Tibial artery (tissue), 4 donors: ENCODE data around the gene OSER1.

ENCODE experiments used
- DNase-seq, 2 donors: peaks; one replicate each; pipeline ENCODE4 v3.0.0-alpha.2; 2019
- H3K27ac ChIP-seq, 2 donors: fragments of 200-600 bp; sonication (generic) in 1 of 2; 1 replicate in 1 of 2; 2 replicates in 1 of 2; pipeline ENCODE4 v1.5.1; 2018 to 2019; ENCODE audit warnings: mild to moderate bottlenecking in 1 of 2
- H3K27me3 ChIP-seq, 2 donors: fragments of 200-600 bp; sonication (generic) in 1 of 2; one replicate each; pipeline versions ENCODE4 v1.5.1 to v1.6.0; 2016 to 2019
- H3K36me3 ChIP-seq, 3 donors: fragments of 200-600 bp; sonication (generic) in 2 of 3; one replicate each; pipeline ENCODE4 v1.5.1; 2016 to 2019; ENCODE audit warnings: mild to moderate bottlenecking in 2 of 3
- H3K4me1 ChIP-seq, 4 donors: fragments of 200-600 bp; sonication (generic) in 2 of 4; 1 replicate in 3 of 4; 2 replicates in 1 of 4; pipeline ENCODE4 v1.5.1; 2016 to 2019
- H3K4me3 ChIP-seq, 2 donors: fragments of 200-600 bp; sonication (generic) in 1 of 2; 1 replicate in 1 of 2; 2 replicates in 1 of 2; pipeline ENCODE4 v1.5.1; 2018 to 2019; ENCODE audit warnings: mild to moderate bottlenecking in 2 of 2
- H3K9me3 ChIP-seq, 3 donors: fragments of 200-600 bp; sonication (generic) in 1 of 3; one replicate each; pipeline ENCODE4 v1.5.1; 2016 to 2019
- CTCF ChIP-seq, 2 experiments: fragments of 200-600 bp in 1 of 2; fragments of 450-650 bp in 1 of 2; IDR thresholded peaks; one replicate each; pipeline ENCODE4 v1.5.1; 2017 to 2019; ENCODE audit warnings: antibody characterized with exemption in 2 of 2, mild to moderate bottlenecking in 1 of 2, moderate library complexity in 1 of 2
- intact Hi-C: fragments of 100-400 bp; cut with DNase I; formaldehyde crosslinking; loops from one replicate; pipeline ENCODE4 v1.15.0; 2023; ENCODE audit warnings: low total_unique reads

OSER1 gene

GRCh38 chr20:44253528-44253927, 43.0 kb upstream of the OSER1 start:
- H3K4me3 ChIP-seq, result no peak overlapping the region
- H3K27ac ChIP-seq, result no peak overlapping the region
- peaks cover 0 to 3% of the 10 kb centered on the region in 2 donors for H3K27me3 ChIP-seq
- no peak for TF ChIP-seq CTCF (IDR thresholded peaks at IDR 0.05)
- no peak for DNase-seq
- intact Hi-C loops, result no loop called here
- H3K36me3 ChIP-seq, result no peaks in the 10 kb centered on the region
- H3K4me1 ChIP-seq, result no peaks in the 10 kb centered on the region
- no peaks in the 10 kb centered on the region for H3K9me3 ChIP-seq

- no peak overlapping the region for H3K27ac ChIP-seq
- no peak overlapping the region for H3K4me3 ChIP-seq
- intact Hi-C loops, result no loop called here
These were observed 40.7 kb upstream of the OSER1 start for GRCh38 chr20:44251284-44251683.

GRCh38 chr20:44248410-44248759, 37.8 kb upstream of the OSER1 start:
- peaks cover 0 to 13% (median 12%) of the 10 kb centered on the region in 4 donors for H3K4me1 ChIP-seq
- no peak for DNase-seq
- no peak overlapping the region for H3K4me3 ChIP-seq
- H3K27ac ChIP-seq, result no peak overlapping the region
- TF ChIP-seq CTCF (IDR thresholded peaks at IDR 0.05), result no peak
- intact Hi-C loops, result no loop called here
- H3K36me3 ChIP-seq, result no peaks in the 10 kb centered on the region
- peaks cover 0 to 13% of the 10 kb centered on the region in 2 donors for H3K27me3 ChIP-seq
- no peaks in the 10 kb centered on the region for H3K9me3 ChIP-seq

More at GRCh38 chr20:44251284-44251683, 40.7 kb upstream of the OSER1 start:
- Histone ChIP-seq H3K4me1 (peaks cover 0 to 13% (median 12%) of the 10 kb centered on the region in 4 donors), H3K27me3 (peaks cover 0 to 13% of the 10 kb centered on the region in 2 donors), H3K36me3 (no peaks in the 10 kb centered on the region), H3K9me3 (no peaks in the 10 kb centered on the region)
- no peak for TF ChIP-seq CTCF (IDR thresholded peaks at IDR 0.05)
- no peak for DNase-seq

GRCh38 chr20:44247586-44248409, 37.2 kb upstream of the OSER1 start:
- Histone ChIP-seq H3K9me3 (no peaks in the 10 kb centered on the region), H3K36me3 (no peaks in the 10 kb centered on the region), H3K27me3 (peaks cover 0 to 13% of the 10 kb centered on the region in 2 donors), H3K4me3 (peak overlapping the region; percentile 20 to 41), H3K4me1 (peaks cover 0 to 13% (median 12%) of the 10 kb centered on the region in 4 donors), H3K27ac (no peak overlapping the region)
- DNase-seq, result no peak
- TF ChIP-seq CTCF (IDR thresholded peaks at IDR 0.05), result no peak
- intact Hi-C loops, result no loop called here

GRCh38 chr20:44247131-44247571, 36.6 kb upstream of the OSER1 start, which contains the start of gene GDAP1L1:
Gene GDAP1L1 (plus strand): TSS chr20:44247308. CDS start chr20:44247335, 27 bp downstream.
- no peaks in the 10 kb centered on the region for H3K9me3 ChIP-seq
- no peak for TF ChIP-seq CTCF (IDR thresholded peaks at IDR 0.05)
- peaks cover 0 to 13% (median 12%) of the 10 kb centered on the region in 4 donors for H3K4me1 ChIP-seq
- peak within 1 kb of the TSS; percentile 20 to 41 for H3K4me3 ChIP-seq
- no peak for DNase-seq
- intact Hi-C loops, result no loop called here
- H3K36me3 ChIP-seq, result no peaks in the 10 kb centered on the region
- peaks cover 0 to 13% of the 10 kb centered on the region in 2 donors for H3K27me3 ChIP-seq
- H3K27ac ChIP-seq, result no peak within 1 kb of the TSS
